ENCODE data around the gene LIN54.

The LIN54 gene

GRCh38 chr4:82890901-82891706 lies 119.5 kb downstream of the LIN54 start, which contains the start of gene SEC31A:
Gene SEC31A (minus strand): TSS chr4:82891153. CDS start chr4:82881936, 9,217 bp downstream.
- peak; percentile 95 to 99 (median 96) for DNase-seq

GRCh38 chr4:82890528-82890900 lies 120.1 kb downstream of the LIN54 start:
- DNase-seq: no peak

GRCh38 chr4:82889287-82889686 lies 121.3 kb downstream of the LIN54 start:
- DNase-seq: no peak

DNA sequence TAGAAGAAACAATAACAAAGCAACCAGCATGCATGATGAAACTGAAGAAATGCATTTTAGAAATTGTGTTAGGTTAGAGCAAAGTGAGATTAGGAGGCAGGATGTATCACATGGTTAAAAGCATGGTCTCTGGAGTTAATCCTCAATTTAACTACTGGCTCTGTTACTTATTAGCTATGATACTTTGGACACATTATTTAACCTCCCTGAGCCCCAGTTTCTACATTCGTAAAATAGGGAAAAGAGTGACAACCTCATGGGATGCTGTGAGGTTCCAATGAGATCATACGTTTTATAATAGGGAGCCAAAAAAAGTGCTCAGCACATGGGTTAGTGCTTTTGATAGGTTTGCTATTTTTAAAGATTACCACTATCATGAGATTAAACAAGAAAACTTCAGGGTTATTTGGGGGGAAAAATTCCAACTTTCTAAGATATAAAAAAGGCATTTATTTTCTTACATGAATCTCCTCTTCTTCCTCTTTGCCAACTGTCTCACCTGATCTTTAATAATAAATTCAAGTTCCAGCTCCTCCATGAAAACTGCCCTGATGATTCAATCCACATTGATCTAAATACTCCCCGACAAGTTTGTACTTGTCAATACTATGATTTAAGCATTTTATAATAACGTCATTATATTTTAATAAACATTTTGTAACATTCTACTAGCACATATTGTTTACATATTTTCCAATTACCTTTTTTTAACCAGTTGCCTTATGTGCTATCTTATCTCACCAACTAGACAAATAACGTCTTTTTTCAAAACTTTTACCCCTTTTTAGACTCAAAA lies 124.3 kb downstream of the LIN54 start:
- no peak for DNase-seq

GRCh38 chr4:82885410-82885809 lies 125.2 kb downstream of the LIN54 start:
- DNase-seq: no peak
